HL-60 (cell line): ENCODE measurements around the gene PRKCE.

ENCODE experiments used
- CTCF ChIP-seq: IDR thresholded peaks from one replicate; pipeline ENCODE4 v1.5.1; 2011; ENCODE audit warnings: low read length, control low read depth, inconsistent platforms; ENCODE audit not compliant: insufficient read depth
- POLR2AphosphoS5 ChIP-seq: IDR thresholded peaks from 2 replicates; pipeline ENCODE4 v1.6.1; 2012; ENCODE audit warnings: low read depth
- TF ChIP-seq, protein P1 (sequence below): IDR thresholded peaks from 2 replicates; pipeline ENCODE4 v1.6.1; 2012; ENCODE audit warnings: low read depth; ENCODE audit not compliant: insufficient replicate concordance

GRCh38 chr2:45750484-45750883 is 99.0 kb downstream of the PRKCE start:
- no peak for TF ChIP-seq CTCF
- TF ChIP-seq, protein P1, sequence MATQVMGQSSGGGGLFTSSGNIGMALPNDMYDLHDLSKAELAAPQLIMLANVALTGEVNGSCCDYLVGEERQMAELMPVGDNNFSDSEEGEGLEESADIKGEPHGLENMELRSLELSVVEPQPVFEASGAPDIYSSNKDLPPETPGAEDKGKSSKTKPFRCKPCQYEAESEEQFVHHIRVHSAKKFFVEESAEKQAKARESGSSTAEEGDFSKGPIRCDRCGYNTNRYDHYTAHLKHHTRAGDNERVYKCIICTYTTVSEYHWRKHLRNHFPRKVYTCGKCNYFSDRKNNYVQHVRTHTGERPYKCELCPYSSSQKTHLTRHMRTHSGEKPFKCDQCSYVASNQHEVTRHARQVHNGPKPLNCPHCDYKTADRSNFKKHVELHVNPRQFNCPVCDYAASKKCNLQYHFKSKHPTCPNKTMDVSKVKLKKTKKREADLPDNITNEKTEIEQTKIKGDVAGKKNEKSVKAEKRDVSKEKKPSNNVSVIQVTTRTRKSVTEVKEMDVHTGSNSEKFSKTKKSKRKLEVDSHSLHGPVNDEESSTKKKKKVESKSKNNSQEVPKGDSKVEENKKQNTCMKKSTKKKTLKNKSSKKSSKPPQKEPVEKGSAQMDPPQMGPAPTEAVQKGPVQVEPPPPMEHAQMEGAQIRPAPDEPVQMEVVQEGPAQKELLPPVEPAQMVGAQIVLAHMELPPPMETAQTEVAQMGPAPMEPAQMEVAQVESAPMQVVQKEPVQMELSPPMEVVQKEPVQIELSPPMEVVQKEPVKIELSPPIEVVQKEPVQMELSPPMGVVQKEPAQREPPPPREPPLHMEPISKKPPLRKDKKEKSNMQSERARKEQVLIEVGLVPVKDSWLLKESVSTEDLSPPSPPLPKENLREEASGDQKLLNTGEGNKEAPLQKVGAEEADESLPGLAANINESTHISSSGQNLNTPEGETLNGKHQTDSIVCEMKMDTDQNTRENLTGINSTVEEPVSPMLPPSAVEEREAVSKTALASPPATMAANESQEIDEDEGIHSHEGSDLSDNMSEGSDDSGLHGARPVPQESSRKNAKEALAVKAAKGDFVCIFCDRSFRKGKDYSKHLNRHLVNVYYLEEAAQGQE = no peak
- TF ChIP-seq POLR2AphosphoS5 = no peak
